ENCODE measurements around the gene SRGAP1. TPM values are rescaled to one million over a fixed set of nuclear protein-coding genes. Genes with fewer than 3 reads are reported as not detected.

The SRGAP1 gene
- total and polyA plus RNA-seq, 2 experiments from 2014 or later, result 13.0 to 29.4 TPM

DNA sequence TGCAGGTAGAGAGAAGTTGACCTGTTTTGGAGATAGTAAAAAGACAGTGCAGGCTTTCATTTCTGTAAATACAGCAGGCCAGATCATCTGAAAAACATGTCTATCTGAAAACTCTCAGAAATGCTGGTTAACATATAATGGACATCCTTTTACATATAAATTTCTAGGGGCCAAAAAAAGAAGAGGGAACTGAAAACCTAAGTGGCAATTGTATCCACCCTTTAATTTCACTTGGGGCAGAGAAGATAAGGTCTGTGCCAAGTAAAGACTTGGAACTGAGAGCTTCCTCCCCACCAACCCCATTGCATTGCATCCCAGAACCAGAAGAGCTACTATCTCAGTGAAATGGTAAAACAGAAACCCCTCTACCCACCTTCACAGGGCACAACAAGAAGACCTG, 141.0 kb downstream of the SRGAP1 start:
- Histone ChIP-seq H3K4me2 (ENCODE audit: unreplicated experiment) (no peak overlapping the region), H3K27ac (no peak overlapping the region), H4K20me1 (ENCODE audit: insufficient read depth) (no peaks in the 10 kb centered on the region), H3F3A (ENCODE audit: insufficient read depth) (peaks cover 11% of the 10 kb centered on the region; the same call in 1 of the 2 replicates), H3K4me3 (no peak overlapping the region), H3K79me2 (ENCODE audit: insufficient read depth) (peaks cover 99% of the 10 kb centered on the region), H3K9me3 (ENCODE audit: low read depth) (no peaks in the 10 kb centered on the region), H3K36me3 (ENCODE audit: low read depth) (peaks cover 18% of the 10 kb centered on the region), H3K27me3 (replicated peaks; ENCODE audit: insufficient read depth) (no peaks in the 10 kb centered on the region), H2AFZ (no peak overlapping the region), H3K4me1 (ENCODE audit: insufficient read depth) (peaks cover 35% of the 10 kb centered on the region), H3K9ac (no peak overlapping the region), H3K9me2 (ENCODE audit: insufficient read depth) (no peaks in the 10 kb centered on the region)
- DNase-seq, result no peak
- TF ChIP-seq EZH2phosphoT487 (IDR thresholded peaks at IDR 0.05; ENCODE audit: insufficient read depth, low read depth), result no peak
- TF ChIP-seq EZH2 (IDR thresholded peaks at IDR 0.05; ENCODE audit: insufficient read depth, poor library complexity, severe bottlenecking), result no peak
- in situ Hi-C loops (cut with MboI), result no loop called here

GRCh38 chr12:63985945-63986344, 141.4 kb downstream of the SRGAP1 start:
- Histone ChIP-seq H3K4me1 (ENCODE audit: insufficient read depth) (peaks cover 39% of the 10 kb centered on the region), H3K79me2 (ENCODE audit: insufficient read depth) (peaks cover 99% of the 10 kb centered on the region), H4K20me1 (ENCODE audit: insufficient read depth) (no peaks in the 10 kb centered on the region), H3K9ac (no peak overlapping the region), H3K4me2 (ENCODE audit: unreplicated experiment) (no peak overlapping the region), H3K36me3 (ENCODE audit: low read depth) (peaks cover 22% of the 10 kb centered on the region), H3F3A (ENCODE audit: insufficient read depth) (peaks cover 11% of the 10 kb centered on the region; the same call in 1 of the 2 replicates), H3K9me3 (ENCODE audit: low read depth) (no peaks in the 10 kb centered on the region), H3K27me3 (replicated peaks; ENCODE audit: insufficient read depth) (no peaks in the 10 kb centered on the region), H3K9me2 (ENCODE audit: insufficient read depth) (no peaks in the 10 kb centered on the region), H2AFZ (no peak overlapping the region), H3K4me3 (no peak overlapping the region), H3K27ac (no peak overlapping the region)
- DNase-seq, result no peak
- in situ Hi-C loops (cut with MboI), result no loop called here
- no peak for TF ChIP-seq EZH2phosphoT487 (IDR thresholded peaks at IDR 0.05; ENCODE audit: insufficient read depth, low read depth)
- no peak for TF ChIP-seq EZH2 (IDR thresholded peaks at IDR 0.05; ENCODE audit: insufficient read depth, poor library complexity, severe bottlenecking)
- WGBS, 2 experiments (ENCODE audit: low coverage in 1 of 2, low lambda C conversion rate in 2 of 2, missing lambda C conversion rate in 2 of 2), result 80 to 90% methylated on average over 2 of the region's 2 CpGs

DNA sequence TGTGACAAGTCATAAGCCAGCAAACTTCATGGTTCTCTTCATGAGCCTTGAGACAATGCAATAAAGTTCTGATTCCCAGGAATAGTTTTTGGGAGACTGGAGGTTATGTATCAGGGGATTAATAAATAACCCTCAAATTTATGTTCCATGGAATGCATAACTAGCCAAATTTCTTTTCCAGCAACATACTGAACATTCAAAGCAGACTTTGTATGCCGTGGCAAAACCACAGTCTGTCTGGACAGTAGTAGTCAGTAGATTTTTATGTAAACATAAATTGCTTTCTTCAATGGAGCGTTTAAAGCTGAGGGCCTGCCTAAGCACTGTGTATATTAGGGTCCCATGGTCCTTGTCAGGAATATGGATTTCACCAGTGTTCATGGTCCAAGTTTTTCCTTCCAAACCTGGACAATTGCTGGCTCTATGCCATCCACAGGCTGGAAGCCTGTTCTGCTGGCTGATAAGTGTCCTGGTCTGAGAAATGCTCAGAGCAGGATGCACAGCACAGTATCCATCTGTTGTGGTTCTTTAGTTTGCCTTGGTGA, 144.9 kb downstream of the SRGAP1 start:
- Histone ChIP-seq H2AFZ (no peak overlapping the region), H3K36me3 (ENCODE audit: low read depth) (peaks cover 33% of the 10 kb centered on the region), H3K27ac (peak overlapping the region; percentile 16), H3K79me2 (ENCODE audit: insufficient read depth) (peaks cover 100% of the 10 kb centered on the region), H3K4me2 (ENCODE audit: unreplicated experiment) (no peak overlapping the region), H3K27me3 (replicated peaks; ENCODE audit: insufficient read depth) (no peaks in the 10 kb centered on the region), H3K4me3 (no peak overlapping the region), H3K9me2 (ENCODE audit: insufficient read depth) (no peaks in the 10 kb centered on the region), H3F3A (ENCODE audit: insufficient read depth) (peaks cover 17% of the 10 kb centered on the region; the same call in 1 of the 2 replicates), H3K9me3 (ENCODE audit: low read depth) (no peaks in the 10 kb centered on the region), H3K4me1 (ENCODE audit: insufficient read depth) (peaks cover 50% of the 10 kb centered on the region), H3K9ac (no peak overlapping the region), H4K20me1 (ENCODE audit: insufficient read depth) (no peaks in the 10 kb centered on the region)
- peak; percentile 52 for DNase-seq
- TF ChIP-seq EZH2 (IDR thresholded peaks at IDR 0.05; ENCODE audit: insufficient read depth, poor library complexity, severe bottlenecking) (no peak), EZH2phosphoT487 (IDR thresholded peaks at IDR 0.05; ENCODE audit: insufficient read depth, low read depth) (no peak)
- in situ Hi-C loops (cut with MboI), result no loop called here
- WGBS, 2 experiments (ENCODE audit: low coverage in 1 of 2, low lambda C conversion rate in 2 of 2, missing lambda C conversion rate in 2 of 2), result 42 to 45% methylated on average over 2 of the region's 2 CpGs

DNA sequence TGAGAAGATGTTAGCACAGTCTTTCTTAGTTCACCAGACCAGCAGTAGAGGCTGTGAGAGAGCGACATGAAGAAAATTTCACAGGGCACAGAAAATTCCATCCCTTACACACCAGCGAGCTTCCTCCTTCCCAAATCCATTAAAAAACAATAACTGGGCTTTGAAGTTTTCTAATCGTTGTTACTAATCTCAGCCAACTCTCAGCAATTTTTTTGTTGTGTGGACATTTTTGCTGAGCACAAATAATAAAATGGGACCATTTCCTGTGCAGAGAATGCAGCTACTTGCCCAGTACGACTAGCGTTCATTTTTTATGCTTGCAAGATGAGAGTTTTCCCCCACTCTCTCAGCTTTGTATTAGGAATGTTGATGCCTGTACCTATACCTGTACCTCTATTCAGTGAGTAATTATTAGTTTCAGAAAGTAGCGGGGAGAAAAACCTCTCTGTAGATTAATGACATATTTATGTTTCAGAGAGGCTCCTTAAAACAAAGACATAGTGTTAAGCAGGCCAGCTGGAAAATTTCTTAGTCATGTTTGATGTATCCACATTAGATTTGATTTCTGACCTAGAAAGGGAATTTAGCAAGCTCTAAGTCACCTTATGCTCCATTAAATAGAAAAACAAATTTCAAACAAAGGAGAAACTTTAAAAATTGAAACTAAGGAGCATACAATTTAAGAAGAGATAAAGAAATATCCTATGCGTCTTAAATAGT, 146.5 kb downstream of the SRGAP1 start:
- Histone ChIP-seq H2AFZ (no peak overlapping the region), H3K4me2 (ENCODE audit: unreplicated experiment) (no peak overlapping the region), H3K9me2 (ENCODE audit: insufficient read depth) (no peaks in the 10 kb centered on the region), H3F3A (ENCODE audit: insufficient read depth) (peaks cover 32% of the 10 kb centered on the region; the same call in 1 of the 2 replicates), H3K27ac (peak overlapping the region; percentile 1; the same call in 1 of the 2 replicates), H3K9ac (no peak overlapping the region), H3K4me3 (no peak overlapping the region), H3K27me3 (replicated peaks; ENCODE audit: insufficient read depth) (no peaks in the 10 kb centered on the region), H3K79me2 (ENCODE audit: insufficient read depth) (peaks cover 99% of the 10 kb centered on the region), H4K20me1 (ENCODE audit: insufficient read depth) (no peaks in the 10 kb centered on the region), H3K36me3 (ENCODE audit: low read depth) (peaks cover 30% of the 10 kb centered on the region), H3K9me3 (ENCODE audit: low read depth) (no peaks in the 10 kb centered on the region), H3K4me1 (ENCODE audit: insufficient read depth) (peaks cover 65% of the 10 kb centered on the region)
- DNase-seq, result peak; percentile 28
- in situ Hi-C loops (cut with MboI), result no loop called here
- 43 to 44% methylated on average over 7 of the region's 7 CpGs for WGBS, 2 experiments (ENCODE audit: low coverage in 1 of 2, low lambda C conversion rate in 2 of 2, missing lambda C conversion rate in 2 of 2)
- no peak for TF ChIP-seq EZH2phosphoT487 (IDR thresholded peaks at IDR 0.05; ENCODE audit: insufficient read depth, low read depth)
- TF ChIP-seq EZH2 (IDR thresholded peaks at IDR 0.05; ENCODE audit: insufficient read depth, poor library complexity, severe bottlenecking), result no peak
